ENCODE results near the gene NELL2. TPM values are rescaled to one million over a fixed set of nuclear protein-coding genes. Genes with fewer than 3 reads are reported as not detected.

NELL2 gene
- total and polyA plus RNA-seq, 9 of the 15 experiments (the other 6 are each of a cell fraction or from before 2014, with no cell fraction given), result 0.32 to 1.1 (median 0.53) TPM

DNA sequence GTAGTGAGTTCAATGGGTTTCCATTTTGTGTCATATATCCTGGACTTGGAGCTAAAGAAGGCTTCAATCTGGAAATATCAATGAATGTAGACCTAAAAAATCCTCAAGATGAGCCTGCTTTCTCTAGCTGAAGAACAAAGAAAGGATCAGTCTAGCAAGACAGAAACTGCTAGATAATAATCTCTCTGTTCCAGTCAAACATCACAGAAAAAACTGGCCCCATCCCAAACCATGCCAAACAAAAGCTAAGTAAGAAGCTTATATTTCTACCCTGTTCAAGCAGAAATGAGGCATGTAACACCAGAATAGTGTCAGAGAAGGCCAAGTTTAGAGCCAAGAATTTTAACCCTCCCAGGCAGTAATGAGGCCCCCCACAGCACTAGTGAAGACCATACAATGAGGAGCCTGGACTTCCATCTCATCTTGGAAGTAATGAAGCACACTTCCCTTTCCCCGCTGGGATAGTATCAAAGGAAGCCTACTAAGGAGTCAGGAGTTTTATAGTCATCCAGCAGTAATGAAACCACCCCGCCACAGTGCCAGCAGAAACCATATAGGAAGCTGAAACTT, 95.8 kb downstream of the NELL2 start:
- CTCF ChIA-PET (ENCODE audit: low intra/inter-chr PET ratio), result no interaction called here
- 0% methylated on average over 2 of the region's 2 CpGs for WGBS (ENCODE audit: insufficient coverage, low coverage, missing lambda C conversion rate)

More for the DNA sequence above, 95.8 kb downstream of the NELL2 start:
- TF ChIP-seq ZNF408 (CRISPR knock-in tag; IDR thresholded peaks at IDR 0.05; ENCODE audit: low read depth) (no peak), KAT7 (CRISPR knock-in tag; IDR thresholded peaks at IDR 0.05; ENCODE audit: borderline replicate concordance) (no peak), TEAD4 (IDR thresholded peaks at IDR 0.05; ENCODE audit: low read length) (no peak), TEAD4 (CRISPR knock-in tag; IDR thresholded peaks at IDR 0.05; ENCODE audit: borderline replicate concordance) (no peak), RBM39 (optimal IDR thresholded peaks at IDR 0.05; ENCODE audit: low read depth, low read length) (no peak), U2AF1 (optimal IDR thresholded peaks at IDR 0.05; ENCODE audit: low read depth, low read length) (no peak), HDAC1 (IDR thresholded peaks at IDR 0.05) (no peak), ZC3H11A (IDR thresholded peaks at IDR 0.05; ENCODE audit: low read depth, low read length) (no peak), TCF7L2 (IDR thresholded peaks at IDR 0.05; ENCODE audit: low read depth, low read length) (no peak), SPI1 (IDR thresholded peaks at IDR 0.05; ENCODE audit: borderline replicate concordance, low read depth, low read length) (no peak), SMAD2 (IDR thresholded peaks at IDR 0.05; ENCODE audit: low read depth, low read length) (no peak), KDM2B (CRISPR knock-in tag; IDR thresholded peaks at IDR 0.05) (no peak)
- TF ChIP-seq, protein P1, sequence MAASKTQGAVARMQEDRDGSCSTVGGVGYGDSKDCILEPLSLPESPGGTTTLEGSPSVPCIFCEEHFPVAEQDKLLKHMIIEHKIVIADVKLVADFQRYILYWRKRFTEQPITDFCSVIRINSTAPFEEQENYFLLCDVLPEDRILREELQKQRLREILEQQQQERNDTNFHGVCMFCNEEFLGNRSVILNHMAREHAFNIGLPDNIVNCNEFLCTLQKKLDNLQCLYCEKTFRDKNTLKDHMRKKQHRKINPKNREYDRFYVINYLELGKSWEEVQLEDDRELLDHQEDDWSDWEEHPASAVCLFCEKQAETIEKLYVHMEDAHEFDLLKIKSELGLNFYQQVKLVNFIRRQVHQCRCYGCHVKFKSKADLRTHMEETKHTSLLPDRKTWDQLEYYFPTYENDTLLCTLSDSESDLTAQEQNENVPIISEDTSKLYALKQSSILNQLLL (CRISPR knock-in tag; IDR thresholded peaks at IDR 0.05; ENCODE audit: borderline replicate concordance), result no peak
- TF ChIP-seq, protein P2, sequence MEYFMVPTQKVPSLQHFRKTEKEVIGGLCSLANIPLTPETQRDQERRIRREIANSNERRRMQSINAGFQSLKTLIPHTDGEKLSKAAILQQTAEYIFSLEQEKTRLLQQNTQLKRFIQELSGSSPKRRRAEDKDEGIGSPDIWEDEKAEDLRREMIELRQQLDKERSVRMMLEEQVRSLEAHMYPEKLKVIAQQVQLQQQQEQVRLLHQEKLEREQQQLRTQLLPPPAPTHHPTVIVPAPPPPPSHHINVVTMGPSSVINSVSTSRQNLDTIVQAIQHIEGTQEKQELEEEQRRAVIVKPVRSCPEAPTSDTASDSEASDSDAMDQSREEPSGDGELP (CRISPR knock-in tag; IDR thresholded peaks at IDR 0.05; ENCODE audit: borderline replicate concordance), result no peak
- TF ChIP-seq, protein P3, sequence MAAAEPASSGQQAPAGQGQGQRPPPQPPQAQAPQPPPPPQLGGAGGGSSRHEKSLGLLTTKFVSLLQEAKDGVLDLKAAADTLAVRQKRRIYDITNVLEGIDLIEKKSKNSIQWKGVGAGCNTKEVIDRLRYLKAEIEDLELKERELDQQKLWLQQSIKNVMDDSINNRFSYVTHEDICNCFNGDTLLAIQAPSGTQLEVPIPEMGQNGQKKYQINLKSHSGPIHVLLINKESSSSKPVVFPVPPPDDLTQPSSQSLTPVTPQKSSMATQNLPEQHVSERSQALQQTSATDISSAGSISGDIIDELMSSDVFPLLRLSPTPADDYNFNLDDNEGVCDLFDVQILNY (CRISPR knock-in tag; IDR thresholded peaks at IDR 0.05), result no peak
- TF ChIP-seq, protein P4, sequence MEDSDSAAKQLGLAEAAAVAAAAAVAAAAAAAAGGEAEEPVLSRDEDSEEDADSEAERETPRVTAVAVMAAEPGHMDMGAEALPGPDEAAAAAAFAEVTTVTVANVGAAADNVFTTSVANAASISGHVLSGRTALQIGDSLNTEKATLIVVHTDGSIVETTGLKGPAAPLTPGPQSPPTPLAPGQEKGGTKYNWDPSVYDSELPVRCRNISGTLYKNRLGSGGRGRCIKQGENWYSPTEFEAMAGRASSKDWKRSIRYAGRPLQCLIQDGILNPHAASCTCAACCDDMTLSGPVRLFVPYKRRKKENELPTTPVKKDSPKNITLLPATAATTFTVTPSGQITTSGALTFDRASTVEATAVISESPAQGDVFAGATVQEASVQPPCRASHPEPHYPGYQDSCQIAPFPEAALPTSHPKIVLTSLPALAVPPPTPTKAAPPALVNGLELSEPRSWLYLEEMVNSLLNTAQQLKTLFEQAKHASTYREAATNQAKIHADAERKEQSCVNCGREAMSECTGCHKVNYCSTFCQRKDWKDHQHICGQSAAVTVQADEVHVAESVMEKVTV (CRISPR knock-in tag; IDR thresholded peaks at IDR 0.05), result no peak
- ATAC-seq (no peak), DNase-seq (ENCODE audit: extremely low read depth in 1 of 4, low spot score in 3 of 4) (no peak), FAIRE-seq (no peak)
- BruUV-seq (replicated peaks), result no TSS peak
- Histone ChIP-seq H3K36me3 (ENCODE audit: control insufficient read depth, insufficient read depth, low read length) (no peaks in the 10 kb centered on the region), H3K4me1 (replicated peaks in 1 of 2; ENCODE audit: control insufficient read depth in 2 of 2, insufficient read depth in 2 of 2, low read length in 2 of 2) (no peaks in the 10 kb centered on the region), H3K9me3 (replicated peaks; ENCODE audit: control insufficient read depth, insufficient read depth, low read depth, low read length) (no peaks in the 10 kb centered on the region), H3K9ac (ENCODE audit: insufficient read depth in 1 of 2, low read depth in 2 of 2, low read length in 2 of 2) (no peak overlapping the region), H3K27me3 (ENCODE audit: control insufficient read depth in 2 of 2, insufficient read depth in 2 of 2, low read length in 2 of 2) (no peaks in the 10 kb centered on the region), H3K4me2 (ENCODE audit: insufficient read depth, low read length) (no peak overlapping the region), H3K79me2 (ENCODE audit: control insufficient read depth, insufficient read depth, low read length) (no peaks in the 10 kb centered on the region), H3K9me1 (ENCODE audit: control insufficient read depth, insufficient read depth, low read length) (no peaks in the 10 kb centered on the region), H3K27ac (ENCODE audit: extremely low read depth, low read depth, low read length) (no peak overlapping the region), H2AFZ (ENCODE audit: low read depth, low read length) (no peak overlapping the region), H3K4me3 (no peak overlapping the region), H4K20me1 (replicated peaks; ENCODE audit: control insufficient read depth, insufficient read depth, low read length) (no peaks in the 10 kb centered on the region)
- in situ Hi-C loops (cut with MboI) (no loop called here), intact Hi-C loops (cut with micrococcal nuclease) (no loop called here)
- POLR2A ChIA-PET, result no interaction called here

Data from K562 (cell line).